PC-9 (cell line): ENCODE data around the gene ADAM19. TPM values are rescaled to one million over a fixed set of nuclear protein-coding genes. Genes with fewer than 3 reads are reported as not detected.

Experiments
- BruUV-seq: library from RNA; stranded (reverse); fragments of 400-500 nt; replicated peaks from 2 replicates; lab custom pipeline; 2021; lab: Mats Ljungman, UMichigan
- CTCF ChIA-PET: fragments of 300-600 bp; sonication (Branson Sonifier 250); formaldehyde crosslinking; loops from one replicate; lab custom pipeline; 2022; ENCODE audit warnings: antibody characterized with exemption; lab: Charles Lee
- POLR2A ChIA-PET: fragments of 300-600 bp; sonication (Branson Sonifier 250); formaldehyde crosslinking; loops from one replicate; lab custom pipeline; 2022; ENCODE audit warnings: antibody characterized with exemption; ENCODE audit not compliant: unreplicated experiment; lab: Charles Lee
- DNase-seq, 2 experiments: peaks; one replicate each; pipeline versions ENCODE4 v3.0.0 to v3.0.0-alpha.2; 2015 to 2022; ENCODE audit warnings: mixed read lengths in 1 of 2
- H2AFZ ChIP-seq: fragments of 200-600 bp; sonication (generic); 2 replicates; pipeline ENCODE4 v1.8.1; 2017; ENCODE audit warnings: antibody characterized with exemption
- H3F3A ChIP-seq: fragments of 200-600 bp; sonication (generic); 2 replicates; pipeline ENCODE4 v1.8.1; 2017; ENCODE audit warnings: antibody characterized with exemption, mild to moderate bottlenecking, low read depth; ENCODE audit not compliant: insufficient read depth
- H3K27ac ChIP-seq: fragments of 200-600 bp; sonication (generic); 2 replicates; pipeline ENCODE4 v1.6.1; 2016; ENCODE audit warnings: mixed run types
- H3K27me3 ChIP-seq: fragments of 200-600 bp; sonication (generic); 2 replicates; pipeline ENCODE4 v1.6.1; 2016; ENCODE audit warnings: low read depth, mixed run types; ENCODE audit not compliant: insufficient read depth
- H3K36me3 ChIP-seq: fragments of 200-600 bp; sonication (generic); 2 replicates; pipeline ENCODE4 v1.6.1; 2016; ENCODE audit warnings: low read depth, mixed run types
- H3K4me1 ChIP-seq: fragments of 200-600 bp; sonication (generic); replicated peaks from 2 replicates; pipeline ENCODE4 v1.6.1; 2016; ENCODE audit warnings: mixed run types; ENCODE audit not compliant: insufficient read depth
- H3K4me2 ChIP-seq: fragments of 200-600 bp; sonication (generic); 2 replicates; pipeline ENCODE4 v1.6.1; 2017; ENCODE audit warnings: mixed run types
- H3K4me3 ChIP-seq: fragments of 200-600 bp; sonication (generic); 2 replicates; pipeline ENCODE4 v1.6.1; 2016; ENCODE audit warnings: mixed run types
- H3K79me2 ChIP-seq: fragments of 200-600 bp; sonication (generic); 2 replicates; pipeline ENCODE4 v1.6.1; 2017; ENCODE audit warnings: low read depth, mixed run types
- H3K9me2 ChIP-seq: fragments of 200-600 bp; sonication (generic); 2 replicates; pipeline ENCODE4 v1.8.1; 2017; ENCODE audit warnings: mild to moderate bottlenecking; ENCODE audit not compliant: insufficient read depth
- H3K9me3 ChIP-seq: fragments of 200-600 bp; sonication (generic); 2 replicates; pipeline ENCODE4 v1.8.1; 2016; ENCODE audit warnings: low read depth; ENCODE audit not compliant: insufficient read depth
- H4K20me1 ChIP-seq: fragments of 200-600 bp; sonication (generic); 2 replicates; pipeline ENCODE4 v1.8.1; 2017; ENCODE audit not compliant: insufficient read depth
- EZH2 ChIP-seq: fragments of 200-600 bp; sonication (generic); IDR thresholded peaks from 2 replicates; pipeline ENCODE4 v1.8.0; 2017; ENCODE audit warnings: antibody characterized with exemption, low read depth
- intact Hi-C: fragments of 100-400 bp; cut with micrococcal nuclease; formaldehyde crosslinking; loops from one replicate; pipeline ENCODE4 v1.10.0; 2022; ENCODE audit not compliant: unreplicated experiment
- total RNA-seq: library from RNA; stranded (reverse); gene quantifications from 2 replicates; pipeline ENCODE4 v1.2.3, GENCODE V29; 2021
- TF ChIP-seq, protein P1 (sequence below): fragments of 200-600 bp; sonication (generic); conservative IDR thresholded peaks from 2 replicates; pipeline ENCODE4 v1.6.1; 2017; ENCODE audit warnings: mixed run types, antibody characterized with exemption, mild to moderate bottlenecking, moderate library complexity

ADAM19 gene
- total RNA-seq, 1 experiment from 2014 or later: 7.6 TPM

DNA sequence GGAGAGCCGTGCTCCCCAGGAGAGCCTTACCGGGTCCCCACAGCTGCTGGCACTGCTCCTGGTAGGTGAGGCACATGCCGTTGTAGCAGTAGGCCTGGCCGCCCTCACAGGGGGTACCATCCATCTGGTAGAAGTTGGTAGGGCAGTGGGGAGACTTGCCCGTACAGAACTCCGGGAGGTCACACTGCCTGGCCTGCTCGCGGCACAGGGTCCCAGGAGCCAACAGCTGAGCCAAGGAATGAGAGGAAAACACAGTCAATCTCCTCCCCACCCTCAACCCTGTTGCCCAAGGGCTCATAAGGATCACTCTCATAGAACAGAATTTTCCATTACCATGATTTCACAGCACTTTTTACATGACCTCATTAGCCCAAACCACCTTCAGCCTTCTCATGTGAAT, 78.7 kb downstream of the ADAM19 start:
- DNase-seq: no peak
- no peak overlapping the region for H3K27ac ChIP-seq
- H3K79me2 ChIP-seq: no peaks in the 10 kb centered on the region
- no peaks in the 10 kb centered on the region for H3K4me1 ChIP-seq
- POLR2A ChIA-PET: interaction anchor here (0.6 kb wide), 1 partner anchor 17 kb away, joined by 8 read pairs; no protein-coding TSS in a partner anchor
- H3F3A ChIP-seq: no peaks in the 10 kb centered on the region
- H3K9me2 ChIP-seq: no peaks in the 10 kb centered on the region
- CTCF ChIA-PET: no interaction called here
- H2AFZ ChIP-seq: no peak overlapping the region
- H3K4me3 ChIP-seq: no peak overlapping the region
- no peaks in the 10 kb centered on the region for H3K9me3 ChIP-seq
- H3K4me2 ChIP-seq: no peak overlapping the region
- peaks cover 5% of the 10 kb centered on the region; the same call in 1 of the 2 replicates for H3K36me3 ChIP-seq
- no peak for TF ChIP-seq EZH2
- TF ChIP-seq, protein P1, sequence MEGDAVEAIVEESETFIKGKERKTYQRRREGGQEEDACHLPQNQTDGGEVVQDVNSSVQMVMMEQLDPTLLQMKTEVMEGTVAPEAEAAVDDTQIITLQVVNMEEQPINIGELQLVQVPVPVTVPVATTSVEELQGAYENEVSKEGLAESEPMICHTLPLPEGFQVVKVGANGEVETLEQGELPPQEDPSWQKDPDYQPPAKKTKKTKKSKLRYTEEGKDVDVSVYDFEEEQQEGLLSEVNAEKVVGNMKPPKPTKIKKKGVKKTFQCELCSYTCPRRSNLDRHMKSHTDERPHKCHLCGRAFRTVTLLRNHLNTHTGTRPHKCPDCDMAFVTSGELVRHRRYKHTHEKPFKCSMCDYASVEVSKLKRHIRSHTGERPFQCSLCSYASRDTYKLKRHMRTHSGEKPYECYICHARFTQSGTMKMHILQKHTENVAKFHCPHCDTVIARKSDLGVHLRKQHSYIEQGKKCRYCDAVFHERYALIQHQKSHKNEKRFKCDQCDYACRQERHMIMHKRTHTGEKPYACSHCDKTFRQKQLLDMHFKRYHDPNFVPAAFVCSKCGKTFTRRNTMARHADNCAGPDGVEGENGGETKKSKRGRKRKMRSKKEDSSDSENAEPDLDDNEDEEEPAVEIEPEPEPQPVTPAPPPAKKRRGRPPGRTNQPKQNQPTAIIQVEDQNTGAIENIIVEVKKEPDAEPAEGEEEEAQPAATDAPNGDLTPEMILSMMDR: no peak
- no peaks in the 10 kb centered on the region for H3K27me3 ChIP-seq
- no peaks in the 10 kb centered on the region for H4K20me1 ChIP-seq
- intact Hi-C loops: no loop called here
- BruUV-seq: no TSS peak

DNA sequence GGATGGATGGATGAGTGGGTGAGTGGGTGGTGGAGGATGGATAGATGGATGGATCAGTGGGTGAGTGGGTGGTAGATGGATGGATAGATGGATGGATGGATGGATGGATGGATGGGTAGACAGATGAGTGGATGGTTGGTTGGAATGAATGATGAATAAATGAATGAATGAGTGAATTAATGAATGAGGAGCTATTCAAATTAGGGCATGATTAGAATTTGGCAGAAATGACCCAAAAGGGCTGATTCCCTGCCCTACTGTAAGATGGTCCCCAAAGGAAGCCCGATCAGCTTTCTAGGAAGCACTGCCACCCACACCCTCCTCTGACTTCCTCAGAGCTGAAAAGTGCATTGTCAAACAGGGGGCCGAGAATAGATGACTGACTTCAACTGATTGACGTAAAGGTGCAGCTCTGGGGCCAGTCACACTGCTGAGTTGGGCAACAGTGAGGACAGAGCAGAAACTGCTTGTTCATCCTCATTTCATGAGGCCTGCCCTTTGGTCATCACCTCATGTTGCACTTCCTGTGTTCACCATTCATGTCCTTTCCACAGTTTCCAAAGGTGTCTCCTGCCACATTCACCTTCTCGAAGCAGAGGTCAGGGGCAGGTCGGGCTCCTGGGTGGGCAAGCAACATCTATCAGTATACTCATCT, 81.3 kb downstream of the ADAM19 start:
- ChIA-PET POLR2A (no interaction called here), CTCF (no interaction called here)
- Histone ChIP-seq H3K36me3 (peaks cover 5% of the 10 kb centered on the region; the same call in 1 of the 2 replicates), H3K9me2 (no peaks in the 10 kb centered on the region), H3K27ac (no peak overlapping the region), H3K9me3 (no peaks in the 10 kb centered on the region), H3K4me2 (no peak overlapping the region), H4K20me1 (no peaks in the 10 kb centered on the region), H3K79me2 (no peaks in the 10 kb centered on the region), H3K4me1 (no peaks in the 10 kb centered on the region), H3K4me3 (no peak overlapping the region), H3F3A (no peaks in the 10 kb centered on the region), H2AFZ (no peak overlapping the region), H3K27me3 (no peaks in the 10 kb centered on the region)
- BruUV-seq: no TSS peak
- intact Hi-C loops: no loop called here
- no peak for DNase-seq
- TF ChIP-seq, protein P1: no peak
- no peak for TF ChIP-seq EZH2

DNA sequence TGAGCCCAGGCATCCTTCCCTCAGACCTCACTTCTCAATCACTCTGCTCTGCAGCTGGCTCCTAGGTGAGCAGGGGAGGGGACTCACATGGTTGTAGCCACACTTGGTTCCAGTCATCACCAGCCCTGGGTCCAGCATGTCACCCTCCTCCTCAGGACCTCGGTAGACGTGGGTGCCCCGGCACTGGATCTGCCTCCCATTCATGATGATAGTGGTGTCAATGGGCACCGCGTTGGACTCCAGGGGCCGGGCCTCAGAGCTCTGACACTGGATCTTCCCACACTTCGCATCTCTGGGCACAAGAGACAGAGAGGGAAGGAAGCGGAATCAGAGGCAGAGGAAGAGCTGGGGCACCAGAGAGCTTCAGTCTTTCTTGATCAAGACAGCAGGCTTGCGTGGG, 82.7 kb downstream of the ADAM19 start:
- no peak for TF ChIP-seq EZH2
- TF ChIP-seq, protein P1: no peak
- ChIA-PET CTCF (no interaction called here), POLR2A (no interaction called here)
- Histone ChIP-seq H3F3A (no peaks in the 10 kb centered on the region), H3K9me3 (no peaks in the 10 kb centered on the region), H3K36me3 (peaks cover 5% of the 10 kb centered on the region; the same call in 1 of the 2 replicates), H2AFZ (no peak overlapping the region), H3K4me2 (no peak overlapping the region), H3K4me1 (no peaks in the 10 kb centered on the region), H3K4me3 (no peak overlapping the region), H4K20me1 (no peaks in the 10 kb centered on the region), H3K27ac (no peak overlapping the region), H3K9me2 (no peaks in the 10 kb centered on the region), H3K79me2 (no peaks in the 10 kb centered on the region), H3K27me3 (no peaks in the 10 kb centered on the region)
- intact Hi-C loops: no loop called here
- no peak for DNase-seq
- no TSS peak for BruUV-seq
